GM21447 (cell line): ENCODE results near the gene NLGN1.
"Not testable (repeated sequence)": the region's sequence is repeated elsewhere in the genome, so short reads cannot be mapped to it uniquely, and the experiment has no call there.

Experiments used
- ATAC-seq: cut with Tn5 transposase; IDR thresholded peaks from one replicate; pipeline ENCODE4 v1.9.1; 2021; ENCODE audit not compliant: unreplicated experiment

Gene NLGN1

GRCh38 chr3:173397161-173398110, at the start of gene NLGN1:
Gene NLGN1, plus strand, starts transcription at chr3:173397744.
- ATAC-seq: no peak

- no peak for ATAC-seq
Observed at GRCh38 chr3:173351886-173352285, 45.7 kb upstream of the NLGN1 start.

- not testable (repeated sequence) for ATAC-seq
Observed at GRCh38 chr3:173353137-173353536, 44.4 kb upstream of the NLGN1 start.

- no peak for ATAC-seq
Observed at GRCh38 chr3:173354124-173354523, 43.4 kb upstream of the NLGN1 start.

- ATAC-seq: no peak
Observed at GRCh38 chr3:173371848-173372487, 25.6 kb upstream of the NLGN1 start.

GRCh38 chr3:173380681-173381080, 16.9 kb upstream of the NLGN1 start:
- ATAC-seq: no peak

GRCh38 chr3:173381936-173382335, 15.6 kb upstream of the NLGN1 start:
- not testable (repeated sequence) for ATAC-seq

GRCh38 chr3:173395073-173395411, 2.5 kb upstream of the NLGN1 start:
- ATAC-seq: peak; percentile 32

GRCh38 chr3:173395412-173396181, 1.9 kb upstream of the NLGN1 start:
- ATAC-seq: peak; percentile 89

GRCh38 chr3:173396191-173397041, 1.1 kb upstream of the NLGN1 start:
- ATAC-seq: no peak

GRCh38 chr3:173398111-173398479, 551 bp downstream of the NLGN1 start:
- no peak for ATAC-seq

GRCh38 chr3:173399044-173399443, 1.5 kb downstream of the NLGN1 start:
- no peak for ATAC-seq

GRCh38 chr3:173401369-173401768, 3.8 kb downstream of the NLGN1 start:
- no peak for ATAC-seq

- no peak for ATAC-seq
Observed at GRCh38 chr3:173402656-173403055, 5.1 kb downstream of the NLGN1 start.

- ATAC-seq: no peak
Observed at GRCh38 chr3:173403376-173403775, 5.8 kb downstream of the NLGN1 start.

GRCh38 chr3:173404156-173404555, 6.6 kb downstream of the NLGN1 start:
- no peak for ATAC-seq

- no peak for ATAC-seq
Observed at GRCh38 chr3:173410436-173410835, 12.9 kb downstream of the NLGN1 start.

GRCh38 chr3:173410849-173411248, 13.3 kb downstream of the NLGN1 start:
- no peak for ATAC-seq

- no peak for ATAC-seq
Observed at GRCh38 chr3:173411375-173411973, 13.9 kb downstream of the NLGN1 start.

GRCh38 chr3:173416070-173416469, 18.5 kb downstream of the NLGN1 start:
- no peak for ATAC-seq
